Measurements from ENCODE around the gene ACBD6. TPM values are rescaled to one million over a fixed set of nuclear protein-coding genes. Genes with fewer than 3 reads are reported as not detected.

The ACBD6 gene
- total RNA-seq, 1 experiment from 2014 or later = 136 TPM

DNA sequence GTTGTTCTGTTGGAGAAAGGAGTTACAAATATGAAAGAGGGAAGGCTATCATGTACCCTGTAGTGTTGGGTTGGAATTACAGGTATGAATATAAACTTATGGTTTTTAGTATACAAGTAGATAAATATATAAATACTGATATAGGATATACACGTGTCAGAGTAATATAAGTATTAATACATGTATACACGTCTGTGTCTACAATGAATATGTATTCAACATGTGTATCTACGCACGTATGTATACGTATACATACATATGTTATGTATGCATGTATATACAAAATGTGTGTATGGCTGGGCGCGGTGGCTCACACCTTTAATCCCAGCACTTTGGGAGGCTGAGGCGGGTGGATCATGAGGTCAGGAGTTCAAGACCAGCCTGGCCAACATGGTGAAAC lies 17.9 kb downstream of the ACBD6 start:
- Mint-ChIP-seq H3K9me3 (ENCODE audit: unreplicated experiment) (no peaks in the 10 kb centered on the region), H3K4me3 (ENCODE audit: unreplicated experiment) (no peak overlapping the region), H3K4me1 (ENCODE audit: insufficient read depth, unreplicated experiment) (peaks cover 17% of the 10 kb centered on the region), H3K27ac (ENCODE audit: low read depth, unreplicated experiment) (no peak overlapping the region), H3K36me3 (ENCODE audit: insufficient read depth, unreplicated experiment) (peaks cover 81% of the 10 kb centered on the region), H3K27me3 (ENCODE audit: insufficient read depth, unreplicated experiment) (no peaks in the 10 kb centered on the region)
- intact Hi-C loops (cut with micrococcal nuclease) = no loop called here
- POLR2A ChIA-PET = no interaction called here
- TF ChIP-seq, protein P1, sequence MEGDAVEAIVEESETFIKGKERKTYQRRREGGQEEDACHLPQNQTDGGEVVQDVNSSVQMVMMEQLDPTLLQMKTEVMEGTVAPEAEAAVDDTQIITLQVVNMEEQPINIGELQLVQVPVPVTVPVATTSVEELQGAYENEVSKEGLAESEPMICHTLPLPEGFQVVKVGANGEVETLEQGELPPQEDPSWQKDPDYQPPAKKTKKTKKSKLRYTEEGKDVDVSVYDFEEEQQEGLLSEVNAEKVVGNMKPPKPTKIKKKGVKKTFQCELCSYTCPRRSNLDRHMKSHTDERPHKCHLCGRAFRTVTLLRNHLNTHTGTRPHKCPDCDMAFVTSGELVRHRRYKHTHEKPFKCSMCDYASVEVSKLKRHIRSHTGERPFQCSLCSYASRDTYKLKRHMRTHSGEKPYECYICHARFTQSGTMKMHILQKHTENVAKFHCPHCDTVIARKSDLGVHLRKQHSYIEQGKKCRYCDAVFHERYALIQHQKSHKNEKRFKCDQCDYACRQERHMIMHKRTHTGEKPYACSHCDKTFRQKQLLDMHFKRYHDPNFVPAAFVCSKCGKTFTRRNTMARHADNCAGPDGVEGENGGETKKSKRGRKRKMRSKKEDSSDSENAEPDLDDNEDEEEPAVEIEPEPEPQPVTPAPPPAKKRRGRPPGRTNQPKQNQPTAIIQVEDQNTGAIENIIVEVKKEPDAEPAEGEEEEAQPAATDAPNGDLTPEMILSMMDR (IDR thresholded peaks at IDR 0.05; ENCODE audit: unreplicated experiment) = no peak
- no peak for DNase-seq (ENCODE audit: unreplicated experiment)
- CTCF ChIA-PET = no interaction called here
- no TSS peak for BruUV-seq (replicated peaks)

DNA sequence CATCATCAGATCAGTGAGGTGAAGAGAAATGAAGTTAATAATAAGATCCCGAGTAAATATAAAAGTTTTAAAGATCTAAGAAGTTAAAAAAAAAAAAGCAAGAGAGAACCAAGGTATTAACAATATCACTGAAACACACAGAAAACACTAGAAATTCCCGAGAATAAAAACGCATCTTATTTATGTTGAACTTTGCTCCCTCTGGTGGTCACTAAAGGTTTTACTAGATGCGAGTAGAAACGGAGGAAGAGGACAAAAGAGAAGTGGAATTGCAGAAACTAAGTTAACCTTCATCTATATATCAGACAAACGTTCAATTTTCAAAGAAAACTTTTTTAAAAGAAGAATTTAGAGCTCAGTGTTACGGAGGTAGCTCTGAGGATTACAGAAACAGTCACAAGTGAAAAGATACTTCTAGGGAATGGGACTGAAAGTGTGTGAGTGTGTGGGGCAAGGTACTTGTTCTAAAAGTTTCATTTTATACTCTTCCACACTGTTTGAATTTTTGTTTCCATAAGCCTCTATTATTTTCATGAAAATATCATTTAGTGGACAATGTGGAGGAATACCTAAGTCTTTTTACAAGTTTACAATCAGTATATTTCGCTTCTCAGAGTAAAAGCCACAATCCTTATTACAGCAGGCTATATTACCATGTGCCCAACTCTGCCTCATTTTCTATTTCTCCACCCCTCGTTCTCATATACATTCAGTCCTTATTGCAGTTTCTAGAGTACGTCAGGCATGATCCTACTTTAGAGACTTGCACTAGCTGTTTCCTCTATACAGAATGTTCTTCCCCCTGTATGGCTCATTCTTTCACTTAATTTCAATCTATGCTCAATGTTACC lies 19.7 kb downstream of the ACBD6 start:
- no TSS peak for BruUV-seq (replicated peaks)
- Mint-ChIP-seq H3K4me3 (ENCODE audit: unreplicated experiment) (no peak overlapping the region), H3K27me3 (ENCODE audit: insufficient read depth, unreplicated experiment) (no peaks in the 10 kb centered on the region), H3K4me1 (ENCODE audit: insufficient read depth, unreplicated experiment) (peaks cover 17% of the 10 kb centered on the region), H3K36me3 (ENCODE audit: insufficient read depth, unreplicated experiment) (peaks cover 69% of the 10 kb centered on the region), H3K9me3 (ENCODE audit: unreplicated experiment) (no peaks in the 10 kb centered on the region), H3K27ac (ENCODE audit: low read depth, unreplicated experiment) (no peak overlapping the region)
- TF ChIP-seq, protein P1 (IDR thresholded peaks at IDR 0.05; ENCODE audit: unreplicated experiment) = peak; percentile 68
- ChIA-PET POLR2A (interaction anchor here (0.6 to 2.6 kb wide), 6 partner anchors 17 to 294 kb away, joined by 3 to 6 read pairs (median 4); partner anchors contain the start of gene ACBD6), CTCF (interaction anchor here (0.6 to 3.0 kb wide), 59 partner anchors 8 to 1772 kb away, joined by 3 to 46 read pairs (median 4); partner anchors contain the start of gene ACBD6)
- DNase-seq (ENCODE audit: unreplicated experiment) = peak; percentile 79
- intact Hi-C loops (cut with micrococcal nuclease) = loop anchor here (1.0 to 2.0 kb wide), 3 partner anchors 230 to 776 kb away; no protein-coding TSS in a partner anchor

DNA sequence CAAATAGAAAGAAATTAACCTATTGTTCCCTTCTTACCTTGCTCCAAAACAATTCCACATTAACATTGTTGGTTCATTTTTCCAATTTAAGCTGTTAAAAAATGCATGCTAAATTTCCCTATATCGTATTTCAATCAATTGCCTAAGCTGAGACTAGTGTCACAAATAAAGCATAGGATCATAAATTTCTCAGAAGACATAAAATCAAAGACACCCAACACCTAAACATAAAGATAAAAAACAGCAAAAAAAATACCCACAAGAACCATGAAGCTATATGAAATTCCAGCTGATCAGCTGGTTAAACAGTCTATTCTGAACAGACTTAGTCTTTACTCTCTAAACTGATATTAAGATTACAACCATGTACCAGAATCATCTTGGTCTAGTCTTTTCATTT lies 32.3 kb downstream of the ACBD6 start:
- CTCF ChIA-PET = interaction anchor here (0.7 to 1.1 kb wide), 2 partner anchors 13 to 292 kb away, joined by 3 to 5 read pairs; no protein-coding TSS in a partner anchor
- no peaks in the 10 kb centered on the region for H3K4me1 Mint-ChIP-seq (ENCODE audit: insufficient read depth, unreplicated experiment)

DNA sequence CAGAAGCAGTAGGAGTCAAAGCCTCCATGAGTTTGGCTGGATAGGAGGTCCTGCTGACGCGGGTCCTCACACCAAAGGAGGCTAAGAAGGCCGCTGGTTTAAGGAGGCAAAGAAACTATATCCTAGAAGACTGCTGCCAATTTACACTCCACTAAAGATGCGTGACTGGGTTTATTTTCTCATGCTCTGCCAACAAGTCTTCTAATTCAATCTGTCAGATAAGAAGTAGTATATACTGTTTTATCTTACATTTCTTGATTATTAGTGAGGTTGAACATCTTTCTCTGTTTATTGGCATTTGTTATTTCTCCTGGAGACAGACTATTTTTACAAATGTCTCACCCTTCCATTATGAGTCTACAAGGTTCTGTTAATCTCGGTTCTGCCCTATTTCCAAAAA lies 34.1 kb downstream of the ACBD6 start:
- Mint-ChIP-seq H3K36me3 (ENCODE audit: insufficient read depth, unreplicated experiment) (peaks cover 45% of the 10 kb centered on the region), H3K4me1 (ENCODE audit: insufficient read depth, unreplicated experiment) (no peaks in the 10 kb centered on the region), H3K9me3 (ENCODE audit: unreplicated experiment) (peaks cover 26% of the 10 kb centered on the region), H3K27ac (ENCODE audit: low read depth, unreplicated experiment) (no peak overlapping the region), H3K4me3 (ENCODE audit: unreplicated experiment) (no peak overlapping the region), H3K27me3 (ENCODE audit: insufficient read depth, unreplicated experiment) (no peaks in the 10 kb centered on the region)
- no TSS peak for BruUV-seq (replicated peaks)
- TF ChIP-seq, protein P1 (IDR thresholded peaks at IDR 0.05; ENCODE audit: unreplicated experiment) = no peak
- CTCF ChIA-PET = interaction anchor here (1.8 to 9.3 kb wide), 3 partner anchors 10 to 280 kb away, joined by 6 to 91 read pairs (median 19); no protein-coding TSS in a partner anchor
- DNase-seq (ENCODE audit: unreplicated experiment) = no peak
- intact Hi-C loops (cut with micrococcal nuclease) = no loop called here
- POLR2A ChIA-PET = interaction anchor here (0.9 kb wide), 1 partner anchor 32 kb away, joined by 3 read pairs; no protein-coding TSS in a partner anchor

More for the DNA sequence above, 32.3 kb downstream of the ACBD6 start:
- no peak overlapping the region for H3K27ac Mint-ChIP-seq (ENCODE audit: low read depth, unreplicated experiment)
- POLR2A ChIA-PET = no interaction called here
- BruUV-seq (replicated peaks) = no TSS peak
- H3K27me3 Mint-ChIP-seq (ENCODE audit: insufficient read depth, unreplicated experiment) = no peaks in the 10 kb centered on the region
- intact Hi-C loops (cut with micrococcal nuclease) = loop anchor here (10.0 kb wide), 1 partner anchor 595 kb away; the partner anchor contains the start of gene TOR1AIP2
- peaks cover 45% of the 10 kb centered on the region for H3K36me3 Mint-ChIP-seq (ENCODE audit: insufficient read depth, unreplicated experiment)
- no peak overlapping the region for H3K4me3 Mint-ChIP-seq (ENCODE audit: unreplicated experiment)
- peaks cover 8% of the 10 kb centered on the region for H3K9me3 Mint-ChIP-seq (ENCODE audit: unreplicated experiment)
- TF ChIP-seq, protein P1 (IDR thresholded peaks at IDR 0.05; ENCODE audit: unreplicated experiment) = no peak
- DNase-seq (ENCODE audit: unreplicated experiment) = no peak
